ENCODE data around the gene CEP83. TPM values are rescaled to one million over a fixed set of nuclear protein-coding genes. Genes with fewer than 3 reads are reported as not detected.
"Not testable (repeated sequence)": the region's sequence is repeated elsewhere in the genome, so short reads cannot be mapped to it uniquely, and the experiment has no call there.

Gene CEP83
- total RNA-seq, 1 donor from 2014 or later = 11.3 TPM

DNA sequence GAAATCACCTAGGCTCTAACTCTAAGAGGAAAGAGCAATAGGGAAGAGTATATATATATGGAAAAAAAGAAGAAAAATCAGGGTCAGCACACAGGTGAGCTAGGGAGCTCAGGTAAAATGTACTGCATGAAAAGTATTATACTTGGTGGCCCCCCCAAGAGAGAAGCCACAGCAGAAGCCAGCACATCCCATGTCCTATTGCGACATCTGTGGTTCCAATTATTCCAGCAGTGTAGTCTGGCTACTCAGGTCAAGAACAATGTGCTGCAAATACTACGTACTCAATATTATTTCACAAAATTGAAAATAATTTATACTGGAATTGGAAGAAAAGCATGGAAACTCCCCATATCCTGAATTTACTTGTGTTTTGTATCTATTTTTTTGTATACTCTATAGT is 85.5 kb downstream of the CEP83 start:
- no peak for ATAC-seq

DNA sequence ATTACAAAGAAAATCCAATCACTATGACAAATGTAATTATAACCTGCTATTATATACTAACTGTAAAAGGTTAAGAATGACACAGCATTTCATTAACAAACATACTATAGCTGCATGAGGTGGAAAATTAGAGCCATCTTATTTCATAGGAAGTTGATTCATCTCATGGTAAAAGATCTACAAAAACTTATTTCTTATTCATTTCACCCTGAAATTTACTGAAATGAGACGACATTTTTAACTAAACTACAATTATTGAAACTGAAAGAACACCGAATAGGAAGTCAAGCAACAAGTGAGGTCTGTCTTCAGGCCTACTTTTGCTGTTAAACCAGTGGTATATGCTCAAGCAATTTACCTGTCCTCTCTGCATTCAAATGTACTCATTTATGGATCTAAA is 87.2 kb downstream of the CEP83 start:
- ATAC-seq = no peak

DNA sequence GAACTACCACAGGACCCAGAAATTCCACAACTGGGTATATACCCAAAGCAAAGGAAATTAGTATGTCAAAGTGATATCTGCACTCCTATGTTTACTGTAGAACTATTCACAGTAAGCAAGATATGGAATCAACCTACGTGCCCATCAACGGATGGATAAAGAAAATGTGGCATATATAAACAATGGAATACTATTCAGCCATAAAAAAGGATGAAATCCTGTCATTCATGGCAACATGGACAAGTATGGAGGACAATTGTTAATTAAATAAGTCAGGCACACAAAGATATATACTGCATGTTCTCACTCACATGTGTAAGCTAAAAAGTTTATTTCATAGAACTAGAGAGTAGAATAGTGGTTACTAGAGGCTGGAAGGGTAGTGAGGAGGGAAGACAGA is 97.0 kb downstream of the CEP83 start:
- ATAC-seq = no peak

DNA sequence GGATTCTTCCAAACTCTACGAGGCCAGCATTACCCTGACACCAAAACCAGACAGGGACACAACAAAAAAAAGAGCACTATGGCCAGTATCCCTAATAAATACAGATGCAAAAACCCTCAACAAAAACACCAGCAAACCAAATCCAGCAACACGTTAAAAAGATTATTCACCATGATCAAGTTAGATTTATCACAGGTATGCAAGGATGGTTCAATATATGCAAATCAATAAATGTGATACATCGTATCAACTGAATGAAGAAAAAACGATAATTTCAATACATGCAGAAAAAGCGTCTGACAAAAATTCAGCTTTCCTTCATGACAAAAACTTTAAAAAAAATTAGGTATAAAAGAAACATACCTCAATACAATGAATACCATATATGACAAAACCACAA is 99.9 kb downstream of the CEP83 start:
- no peak for ATAC-seq

DNA sequence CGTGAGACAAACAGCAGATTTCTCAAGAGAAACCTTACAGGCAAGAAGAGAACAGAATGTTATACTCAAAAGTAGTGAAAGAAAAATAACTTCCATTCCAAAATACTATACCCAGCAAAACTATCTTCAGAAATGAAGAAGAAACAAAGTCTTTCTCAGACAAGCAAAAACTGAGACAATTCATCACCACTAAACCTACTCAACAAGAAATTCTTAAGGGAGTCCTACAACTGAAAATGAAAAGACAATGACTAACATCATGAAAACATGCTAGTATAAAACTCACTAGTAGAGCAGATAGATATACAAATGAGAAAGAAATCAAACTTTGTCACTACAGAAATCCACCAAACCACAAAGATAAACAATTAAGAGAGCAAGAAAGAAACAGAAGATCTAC is 106.5 kb downstream of the CEP83 start:
- ATAC-seq = no peak

DNA sequence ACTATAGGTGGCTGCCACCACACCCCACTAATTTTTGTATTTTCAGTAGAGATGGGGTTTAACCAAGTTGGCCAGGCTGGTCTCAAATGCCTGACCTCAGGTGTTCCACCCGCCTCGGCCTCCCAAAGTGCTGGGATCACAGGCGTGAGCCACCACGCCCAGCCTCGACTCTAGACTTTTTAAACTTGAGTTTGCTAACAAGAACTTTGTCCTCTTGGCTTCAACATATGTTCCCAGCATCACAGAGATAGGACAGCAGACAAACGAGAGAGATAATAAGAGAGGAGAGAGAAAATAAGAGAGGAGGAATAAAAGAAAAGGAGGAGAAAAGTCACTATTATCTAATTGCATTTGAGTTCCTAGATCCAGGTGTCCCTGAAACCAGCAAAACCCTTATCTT is 119.1 kb downstream of the CEP83 start:
- ATAC-seq = no peak

DNA sequence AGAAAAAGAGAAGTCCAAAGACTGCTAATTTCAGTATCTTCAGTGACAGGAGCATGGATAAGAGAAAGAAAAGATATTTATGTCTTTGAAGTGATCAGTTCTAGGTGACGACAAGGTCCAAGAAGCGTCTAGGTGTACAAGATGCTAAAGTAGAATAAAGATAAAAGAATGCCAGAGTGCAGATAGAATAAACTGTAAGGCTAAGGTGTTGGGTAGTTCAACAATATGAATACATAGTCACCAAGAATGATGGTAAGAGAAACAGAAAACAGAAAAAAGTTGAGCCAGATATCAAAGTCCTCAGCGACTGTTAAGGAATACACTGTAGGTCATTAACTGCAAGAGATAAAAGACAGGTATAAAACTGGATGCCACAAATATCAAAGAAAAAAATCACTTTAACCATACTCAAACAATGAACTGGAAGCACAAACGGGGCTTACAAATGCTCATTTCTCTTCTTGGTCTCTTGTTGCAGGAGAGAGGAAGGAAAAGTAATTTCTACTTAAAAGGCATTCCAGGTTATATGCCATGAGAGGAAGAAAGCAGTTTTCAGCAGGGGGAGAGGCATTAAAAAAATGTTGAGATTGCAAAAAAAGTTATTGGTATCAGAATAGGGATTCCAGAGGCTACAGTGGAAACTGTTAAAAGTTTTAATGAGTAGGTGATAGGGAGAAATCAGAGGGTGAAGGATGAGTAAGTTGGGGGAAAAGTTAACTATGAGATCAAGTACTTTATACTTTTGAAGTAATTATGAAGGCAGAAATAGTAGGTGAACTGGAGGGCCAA is 121.5 kb downstream of the CEP83 start:
- ATAC-seq = no peak

DNA sequence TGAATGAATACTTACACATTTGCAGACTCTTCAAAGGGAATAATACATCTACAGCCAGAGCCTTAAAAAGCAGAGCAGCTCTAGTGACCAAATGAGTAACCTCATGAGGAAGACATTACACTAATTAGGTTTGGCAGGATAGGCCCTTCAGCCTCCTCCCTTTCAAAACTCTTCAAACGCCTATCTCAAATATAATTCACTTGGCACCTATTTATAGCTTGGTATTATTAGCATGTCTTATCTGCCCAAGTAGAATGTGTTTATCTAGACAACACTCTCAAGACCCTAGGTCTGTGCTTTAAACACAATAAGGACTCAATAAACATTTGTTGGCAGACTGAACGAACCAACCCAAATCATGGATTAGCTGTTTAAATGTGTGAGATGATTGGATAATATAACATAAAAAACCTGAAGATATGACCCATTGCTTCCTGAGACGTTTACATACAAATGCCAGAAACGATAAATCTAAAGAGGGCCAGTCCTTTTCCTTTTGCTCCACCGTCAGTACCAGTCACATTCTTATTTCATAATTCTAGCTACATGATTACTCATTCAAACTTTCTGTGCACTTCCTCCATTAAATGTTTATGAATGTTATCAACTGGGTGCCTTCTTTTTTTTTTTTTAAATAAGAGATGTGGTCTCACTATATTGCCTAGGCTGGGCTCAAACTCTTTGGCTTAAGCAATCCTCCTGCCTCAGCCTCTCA is 123.3 kb downstream of the CEP83 start:
- no peak for ATAC-seq

DNA sequence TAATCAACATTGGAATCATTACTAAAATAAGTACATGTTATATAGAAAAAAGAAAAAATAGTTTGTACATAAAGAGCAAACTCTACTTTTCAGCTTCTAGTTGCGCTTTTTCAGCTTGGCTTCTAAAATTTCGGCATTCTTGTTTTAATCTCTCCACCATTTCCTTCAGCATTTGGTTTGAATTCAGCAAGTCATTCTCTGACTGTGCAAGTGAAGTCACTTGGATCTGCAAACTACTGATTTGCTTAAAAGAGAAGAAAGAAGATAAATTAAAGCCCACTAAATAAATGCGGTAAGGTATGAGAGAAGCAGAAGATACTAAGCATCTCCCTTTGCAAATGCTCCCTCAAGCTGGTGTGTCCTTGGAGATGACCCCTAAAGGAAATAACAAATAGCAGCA is 126.3 kb downstream of the CEP83 start:
- no peak for ATAC-seq

DNA sequence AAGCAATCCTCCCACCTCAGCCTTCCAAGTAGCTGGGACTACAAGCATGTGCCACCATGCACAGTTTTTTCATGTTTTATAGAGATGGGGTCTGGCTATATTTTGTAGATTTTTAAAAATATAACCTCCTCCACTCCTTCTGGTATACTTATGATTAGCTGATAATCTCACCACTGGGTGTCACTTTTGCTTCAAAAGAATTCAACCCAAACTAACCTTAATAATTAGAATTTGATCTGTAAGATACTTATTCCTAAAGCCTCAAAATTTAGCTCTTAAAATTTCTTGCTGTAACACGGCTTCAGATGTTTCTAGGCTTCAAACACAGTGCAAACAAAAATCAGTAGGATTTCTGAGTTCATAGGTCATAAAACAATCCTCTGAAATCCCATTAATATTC is 130.3 kb downstream of the CEP83 start:
- no peak for ATAC-seq

DNA sequence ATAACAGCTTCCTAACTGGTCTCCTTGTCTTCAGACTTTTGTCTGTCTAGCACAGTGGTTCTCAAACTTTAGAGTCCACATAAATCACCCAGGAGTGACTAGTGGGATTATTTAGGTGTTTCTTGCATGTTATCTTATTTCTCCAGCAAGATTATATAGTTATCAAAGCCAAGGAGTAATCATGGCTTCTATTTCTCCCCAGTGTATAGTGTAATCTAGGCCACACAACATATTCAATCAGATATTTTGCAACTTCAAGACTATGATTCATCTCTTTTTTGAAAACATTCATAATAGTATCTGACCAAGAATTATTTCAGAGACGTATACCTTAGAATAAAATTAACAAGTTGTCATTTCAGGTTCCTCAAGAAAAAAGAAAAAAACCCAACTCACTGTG is 131.9 kb downstream of the CEP83 start:
- no peak for ATAC-seq

DNA sequence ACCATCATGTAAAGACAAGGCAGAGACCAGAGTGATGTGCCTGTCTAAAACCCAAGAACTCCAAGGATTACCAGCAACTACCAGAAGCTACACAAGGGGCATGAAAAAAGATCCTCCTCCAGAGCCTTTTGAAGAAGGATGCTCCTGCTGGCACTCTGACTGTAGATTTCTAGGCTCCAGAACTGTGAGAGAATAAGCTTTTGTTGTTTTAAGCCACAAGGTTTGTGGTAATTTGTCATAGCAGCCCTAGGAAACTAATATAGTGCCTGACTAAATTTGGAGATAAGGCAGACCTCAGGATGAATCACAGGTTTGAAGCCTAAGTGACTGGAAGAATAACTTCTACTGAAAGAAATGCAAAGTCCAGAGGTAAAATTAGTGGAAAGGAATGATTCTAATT is 132.9 kb downstream of the CEP83 start:
- ATAC-seq = no peak

DNA sequence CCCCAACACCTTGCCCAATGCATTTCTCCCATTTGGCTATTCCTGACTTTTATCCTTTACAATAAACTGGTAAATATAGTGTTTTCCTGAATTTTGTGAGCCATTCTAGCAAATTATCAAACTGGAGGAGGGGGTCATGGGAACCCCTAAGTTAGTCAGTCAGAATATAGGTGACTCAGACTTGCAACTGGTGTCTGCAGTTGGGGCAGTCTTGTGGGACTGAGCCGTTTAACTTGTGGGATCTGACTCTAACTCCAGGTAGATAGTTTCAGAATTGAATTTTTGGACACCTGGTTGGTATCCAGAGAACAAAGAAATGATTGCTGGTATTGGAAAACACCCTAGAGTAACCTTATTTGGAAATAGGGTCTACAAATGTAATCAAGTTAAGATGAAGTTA is 133.4 kb downstream of the CEP83 start:
- ATAC-seq = no peak

DNA sequence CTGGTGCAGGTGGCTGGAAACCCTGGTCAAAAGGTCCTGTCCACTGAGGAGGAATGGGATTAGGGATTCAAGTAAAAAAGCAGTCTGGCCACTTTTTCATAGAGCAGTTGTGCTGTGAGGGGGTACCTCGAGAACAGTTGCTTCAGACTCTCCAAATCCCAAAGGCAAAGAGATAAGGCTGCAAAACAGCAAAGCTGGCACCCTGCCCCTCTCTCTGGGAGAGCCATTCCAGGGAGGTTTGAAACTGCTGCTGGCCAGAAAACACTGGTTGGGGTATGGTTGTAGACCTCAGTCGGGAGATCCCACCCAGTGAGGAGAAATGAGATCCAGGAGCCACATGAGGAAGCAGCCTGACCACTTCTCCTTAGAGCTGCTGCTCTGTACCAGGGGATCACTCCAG is 137.3 kb downstream of the CEP83 start:
- no peak for ATAC-seq

DNA sequence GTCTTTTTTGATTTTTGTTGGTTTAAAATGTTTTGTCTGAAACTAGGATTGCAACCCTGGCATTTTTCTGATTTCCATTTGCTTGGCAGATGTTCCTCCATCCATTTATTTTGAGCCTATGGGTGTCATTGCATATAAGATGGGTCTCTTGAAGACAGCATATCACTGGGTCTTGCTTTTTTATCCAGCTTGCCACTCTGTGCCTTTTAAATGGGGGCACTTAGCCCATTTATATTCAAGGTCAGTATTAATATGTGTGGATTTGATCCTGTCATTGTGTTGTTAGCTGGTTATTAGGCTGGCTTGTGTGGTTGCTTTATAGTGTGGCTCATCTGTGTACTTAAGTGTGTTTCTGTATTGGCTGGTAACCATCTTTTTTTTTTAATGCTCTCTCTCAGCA is 139.6 kb downstream of the CEP83 start:
- no peak for ATAC-seq

DNA sequence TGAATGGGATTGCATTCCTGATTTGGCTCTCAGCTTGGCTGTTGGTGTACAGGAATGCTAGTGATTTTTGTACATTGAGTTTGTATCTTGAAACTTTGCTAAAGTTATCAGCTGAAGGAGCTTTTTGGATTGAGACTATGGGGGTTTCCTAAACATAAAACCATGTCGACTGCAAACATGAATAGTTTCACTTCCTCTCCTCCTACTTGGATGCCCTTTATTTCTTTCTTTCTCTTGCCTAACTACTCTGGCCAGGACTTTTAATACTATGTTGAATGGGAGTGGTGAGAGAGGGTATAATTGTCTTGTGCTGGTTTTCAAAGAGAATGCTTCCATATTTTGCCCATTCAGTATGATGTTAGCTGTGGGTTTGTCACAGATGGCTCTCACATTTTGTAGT is 141.5 kb downstream of the CEP83 start:
- no peak for ATAC-seq

DNA sequence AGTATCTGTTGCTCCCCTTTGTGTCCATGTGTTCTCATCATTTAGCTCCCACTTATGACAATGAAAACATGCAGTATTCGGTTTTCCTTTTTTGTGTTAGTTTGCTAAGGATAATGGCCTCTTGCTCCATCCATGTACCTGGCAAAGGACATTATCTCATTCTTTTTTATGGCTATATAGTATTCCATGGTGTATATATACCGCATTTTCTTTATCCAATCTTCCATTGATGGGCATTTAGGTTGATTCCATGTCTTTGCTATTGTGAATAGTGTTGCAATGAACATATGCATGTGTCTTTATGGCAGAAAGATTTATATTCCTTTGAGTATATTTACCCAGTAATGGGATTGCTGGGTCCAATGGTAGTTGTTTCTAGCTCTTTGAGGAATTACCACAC is 143.1 kb downstream of the CEP83 start:
- not testable (repeated sequence) for ATAC-seq

DNA sequence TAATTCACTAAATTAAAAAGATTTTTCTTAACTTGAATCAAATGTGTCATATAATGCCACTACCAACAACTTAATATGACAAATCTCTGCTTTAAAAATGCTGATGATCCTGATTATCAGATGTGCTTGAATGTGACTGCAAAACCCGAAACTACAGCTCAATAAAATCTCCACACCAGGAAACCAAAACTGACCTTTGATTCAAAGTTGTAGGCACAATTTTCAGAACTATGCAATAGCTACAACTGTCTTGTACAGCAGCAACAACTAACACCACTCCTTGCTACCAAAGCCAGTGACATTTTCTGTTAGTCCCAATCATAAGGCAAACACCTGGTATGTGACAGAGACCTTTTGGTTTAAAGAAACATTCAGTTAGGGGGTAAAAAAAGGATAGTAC is 147.3 kb downstream of the CEP83 start:
- no peak for ATAC-seq

DNA sequence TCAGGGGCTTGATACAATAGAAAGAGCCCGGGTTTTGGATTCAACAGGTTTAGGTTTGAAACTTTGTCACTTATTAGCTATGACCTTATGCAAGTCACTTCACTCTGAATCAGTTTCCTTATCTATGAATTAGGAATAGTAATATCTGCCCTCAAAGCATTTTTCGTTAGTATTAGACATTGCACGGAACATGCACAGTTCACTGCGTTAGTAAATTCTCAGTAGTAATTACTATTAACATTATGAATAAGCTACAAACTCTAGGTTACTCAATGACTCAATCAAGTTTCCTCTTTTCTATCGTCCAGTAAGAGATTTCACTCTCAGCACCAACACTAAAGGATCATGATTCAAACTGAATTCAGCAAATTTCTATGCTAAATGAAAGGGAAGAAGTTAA is 150.3 kb downstream of the CEP83 start:
- no peak for ATAC-seq

DNA sequence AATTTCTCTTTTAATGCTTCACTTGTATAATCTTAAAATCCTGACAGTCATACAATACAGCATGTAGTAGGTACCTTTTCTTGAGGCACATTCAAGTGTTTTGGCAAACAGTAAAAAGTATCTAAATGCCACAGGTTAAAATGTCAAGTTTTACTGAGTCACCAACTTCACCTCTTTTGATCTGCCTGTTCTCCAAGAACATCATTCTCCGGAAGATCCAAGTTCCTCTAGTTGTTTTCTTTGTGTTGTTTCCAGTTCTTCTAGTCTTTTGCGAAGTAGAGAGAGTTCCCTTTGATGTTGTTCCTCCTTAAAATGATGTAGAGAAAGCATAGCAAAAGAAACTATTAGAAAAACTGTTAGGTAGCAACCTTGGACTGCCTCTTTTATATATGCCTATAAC is 151.1 kb downstream of the CEP83 start:
- ATAC-seq = no peak

DNA sequence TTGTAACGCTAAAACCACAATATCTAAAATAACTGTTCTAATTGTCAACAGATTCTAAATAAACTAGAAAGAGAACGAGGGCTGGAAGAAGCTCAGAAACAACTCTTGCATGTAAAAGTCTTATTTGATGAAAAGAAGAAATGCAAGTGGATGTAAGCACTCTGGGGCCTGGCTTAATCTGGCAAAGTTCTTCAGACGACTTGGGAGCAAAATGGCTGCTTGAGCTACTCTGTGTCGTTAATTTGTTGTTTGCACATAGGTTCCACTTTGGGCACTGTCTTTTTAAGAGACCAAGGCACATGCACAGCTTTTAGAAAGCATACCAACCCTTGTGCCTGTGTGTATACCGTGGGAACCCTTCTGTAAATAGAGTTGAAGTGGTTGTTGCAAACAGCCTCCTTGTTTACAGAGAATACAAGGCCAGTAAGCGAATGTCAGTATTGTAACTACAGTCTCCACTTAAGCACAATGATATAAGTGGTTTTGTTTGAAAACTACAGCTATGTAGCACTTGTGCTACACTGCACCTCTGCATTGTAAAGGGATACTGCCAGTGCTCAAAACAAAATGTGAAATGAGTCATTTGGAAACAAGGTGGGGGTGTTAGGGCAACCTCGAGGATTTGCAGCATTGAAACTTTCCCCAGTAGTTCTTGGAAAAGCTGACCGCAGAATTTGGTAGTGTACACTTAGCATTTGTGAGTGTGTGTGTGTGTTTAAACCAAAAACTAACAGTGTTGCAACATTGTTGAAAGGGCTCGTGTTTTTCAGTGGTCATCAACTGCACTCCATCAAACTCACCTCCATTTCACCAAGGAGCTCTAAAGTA is 154.3 kb downstream of the CEP83 start:
- no peak for ATAC-seq

DNA sequence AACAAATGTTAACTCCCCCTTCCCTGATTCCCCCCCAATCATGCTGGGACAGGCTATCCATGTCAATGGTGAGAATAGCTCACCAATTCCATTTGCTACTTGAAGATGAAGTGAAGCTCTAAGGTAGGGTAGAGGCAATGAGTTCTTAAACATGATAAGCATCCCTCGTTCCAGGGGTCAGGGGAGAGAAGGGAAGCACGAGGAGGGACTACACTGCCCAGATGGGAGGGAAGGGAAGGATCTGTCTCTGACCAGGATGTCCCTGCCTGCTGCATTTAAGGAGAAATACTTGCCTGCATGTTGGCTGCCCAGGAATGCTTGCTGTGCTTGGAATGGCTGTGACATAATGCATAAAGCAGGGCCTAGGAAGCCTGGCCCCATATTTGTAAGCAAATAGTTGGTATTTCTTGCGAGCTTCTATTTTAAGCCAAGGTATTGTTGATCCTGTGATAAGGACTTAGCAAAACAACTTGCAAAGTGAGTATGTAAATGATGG is 155.1 kb downstream of the CEP83 start:
- no peak for ATAC-seq

DNA sequence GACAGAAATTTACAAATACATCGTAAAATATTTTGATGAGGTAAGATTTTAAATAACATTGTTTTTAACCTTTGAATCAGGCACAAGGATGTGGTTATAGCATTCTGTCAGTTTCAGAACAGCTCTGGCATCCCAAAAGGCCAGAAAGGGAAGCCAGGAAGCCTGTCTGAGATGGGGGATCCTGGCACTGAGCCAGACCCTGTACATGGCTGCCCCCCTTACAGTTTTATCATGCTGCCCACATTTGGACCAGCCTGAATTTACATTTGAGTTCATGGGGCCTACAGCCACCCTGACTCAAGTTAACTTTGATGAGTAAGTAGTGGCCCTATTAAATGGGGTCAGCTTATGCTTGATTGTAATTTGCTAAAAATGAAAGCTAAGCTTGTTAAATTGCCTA is 155.7 kb downstream of the CEP83 start:
- no peak for ATAC-seq

Data from esophagus mucosa (tissue), 1 donor.